22Rv1 (cell line): ENCODE data around the gene KRT35.

Experiments
- H3K27ac ChIP-seq: fragments of 450-650 bp; 2 replicates; pipeline ENCODE4 v1.5.1; 2017
- ZFX ChIP-seq: fragments of 450-650 bp; IDR thresholded peaks from 2 replicates; pipeline ENCODE4 v1.6.1; 2017; ENCODE audit warnings: antibody characterized with exemption, borderline replicate concordance
- TF ChIP-seq, protein P1 (sequence below): fragments of 450-650 bp; IDR thresholded peaks from 2 replicates; pipeline ENCODE4 v1.5.1; 2017; ENCODE audit warnings: mild to moderate bottlenecking

KRT35 gene

GRCh38 chr17:41511116-41511515 is 30.2 kb upstream of the KRT35 start:
- TF ChIP-seq ZFX, result no peak
- TF ChIP-seq, protein P1, sequence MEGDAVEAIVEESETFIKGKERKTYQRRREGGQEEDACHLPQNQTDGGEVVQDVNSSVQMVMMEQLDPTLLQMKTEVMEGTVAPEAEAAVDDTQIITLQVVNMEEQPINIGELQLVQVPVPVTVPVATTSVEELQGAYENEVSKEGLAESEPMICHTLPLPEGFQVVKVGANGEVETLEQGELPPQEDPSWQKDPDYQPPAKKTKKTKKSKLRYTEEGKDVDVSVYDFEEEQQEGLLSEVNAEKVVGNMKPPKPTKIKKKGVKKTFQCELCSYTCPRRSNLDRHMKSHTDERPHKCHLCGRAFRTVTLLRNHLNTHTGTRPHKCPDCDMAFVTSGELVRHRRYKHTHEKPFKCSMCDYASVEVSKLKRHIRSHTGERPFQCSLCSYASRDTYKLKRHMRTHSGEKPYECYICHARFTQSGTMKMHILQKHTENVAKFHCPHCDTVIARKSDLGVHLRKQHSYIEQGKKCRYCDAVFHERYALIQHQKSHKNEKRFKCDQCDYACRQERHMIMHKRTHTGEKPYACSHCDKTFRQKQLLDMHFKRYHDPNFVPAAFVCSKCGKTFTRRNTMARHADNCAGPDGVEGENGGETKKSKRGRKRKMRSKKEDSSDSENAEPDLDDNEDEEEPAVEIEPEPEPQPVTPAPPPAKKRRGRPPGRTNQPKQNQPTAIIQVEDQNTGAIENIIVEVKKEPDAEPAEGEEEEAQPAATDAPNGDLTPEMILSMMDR, result no peak
- H3K27ac ChIP-seq, result no peak overlapping the region

- no peak for TF ChIP-seq ZFX
- TF ChIP-seq, protein P1, result no peak
- no peak overlapping the region for H3K27ac ChIP-seq
Observed at GRCh38 chr17:41510251-41511065, 29.5 kb upstream of the KRT35 start.

GRCh38 chr17:41507315-41507880 is 26.4 kb upstream of the KRT35 start:
- TF ChIP-seq, protein P1, result no peak
- TF ChIP-seq ZFX, result no peak
- H3K27ac ChIP-seq, result no peak overlapping the region

- TF ChIP-seq ZFX, result no peak
- TF ChIP-seq, protein P1, result no peak
- no peak overlapping the region for H3K27ac ChIP-seq
Observed at GRCh38 chr17:41505809-41506767, 25.1 kb upstream of the KRT35 start.

DNA sequence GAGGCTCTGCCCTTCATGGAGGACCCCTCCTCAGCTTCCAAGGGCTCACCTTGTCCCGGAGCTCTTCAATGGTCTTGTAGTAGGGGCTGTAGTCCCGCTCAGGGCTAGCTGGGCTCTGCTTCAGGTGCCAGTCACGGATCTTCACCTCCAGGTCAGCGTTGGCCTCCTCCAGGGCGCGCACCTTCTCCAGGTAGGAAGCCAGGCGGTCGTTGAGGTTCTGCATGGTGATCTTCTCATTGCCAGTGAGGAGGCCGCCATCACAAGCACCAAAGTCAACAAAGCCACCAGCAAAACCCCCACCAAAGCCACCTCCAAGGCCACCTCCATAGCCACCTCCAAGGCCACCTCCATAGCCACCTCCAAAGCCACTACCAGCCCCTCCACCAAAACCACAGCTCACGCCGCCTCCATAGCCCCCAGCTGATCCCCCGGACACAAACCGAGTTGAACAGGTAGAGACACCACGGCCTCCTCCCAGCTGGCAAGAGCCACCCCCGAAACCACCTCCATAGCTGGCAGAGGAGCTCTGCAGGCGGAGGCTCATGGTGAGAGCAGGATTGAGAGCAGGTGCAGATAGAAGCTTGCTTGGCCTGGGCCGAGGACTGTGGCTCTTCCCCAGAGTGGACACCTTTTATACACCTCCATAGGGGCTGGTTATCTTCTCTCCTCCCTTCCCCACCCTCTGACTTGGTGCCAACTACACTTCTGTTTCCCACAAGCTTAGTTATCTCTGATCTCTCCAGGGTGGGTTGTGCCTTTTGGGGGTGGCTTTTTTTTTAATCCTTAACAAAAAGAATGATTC is 24.3 kb upstream of the KRT35 start, which contains the start of gene KRT13:
Gene KRT13, minus strand, starts transcription at position 606 of the 802 bp plus-strand sequence. Its CDS starts 62 bp downstream, at position 544.
- H3K27ac ChIP-seq, result no peak within 1 kb of the TSS
- no peak for TF ChIP-seq ZFX
- TF ChIP-seq, protein P1, result no peak

DNA sequence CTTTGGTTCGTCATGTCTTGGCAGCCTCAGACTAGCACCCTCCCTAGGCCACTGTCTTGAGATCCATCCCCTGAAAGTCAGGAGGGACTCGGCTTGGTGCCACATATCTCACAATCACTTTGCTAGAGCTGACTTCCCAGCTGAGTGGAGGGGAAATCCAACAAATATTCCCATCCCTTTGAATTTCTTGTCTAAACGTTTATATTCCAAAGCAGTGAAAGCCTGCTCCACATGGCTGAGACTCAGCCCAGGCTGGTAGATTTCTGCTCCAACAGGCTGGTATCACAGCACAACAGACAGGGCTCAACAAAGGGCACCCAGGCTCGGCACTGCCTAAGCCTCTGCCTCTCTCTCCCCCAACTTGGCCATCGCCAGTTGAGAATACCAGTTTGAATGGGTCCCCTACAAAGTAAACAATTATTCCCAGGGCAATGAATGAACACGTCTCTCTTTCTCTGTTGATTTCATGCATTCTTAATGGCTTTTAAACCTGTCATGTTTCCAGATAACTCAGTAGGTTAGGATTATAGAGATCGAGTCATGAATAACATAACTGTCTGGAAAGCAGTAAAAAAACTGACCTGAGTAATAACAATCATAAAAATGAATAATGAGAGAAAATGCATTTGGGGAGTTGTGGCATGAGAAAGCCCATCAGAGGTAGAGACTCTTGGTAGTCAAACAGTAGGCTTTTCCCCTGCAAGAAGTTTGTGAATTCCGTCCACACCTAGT is 23.5 kb upstream of the KRT35 start:
- no peak overlapping the region for H3K27ac ChIP-seq
- no peak for TF ChIP-seq ZFX
- TF ChIP-seq, protein P1, result no peak
